ENCODE data around the gene UGP2. TPM values are rescaled to one million over a fixed set of nuclear protein-coding genes. Genes with fewer than 3 reads are reported as not detected.

Gene UGP2
- total and polyA plus RNA-seq, 2 of the 4 experiments (the other 2 are of a cell fraction) = 45.0 to 58.8 TPM

GRCh38 chr2:63914311-63914710, 72.6 kb downstream of the UGP2 start:
- in situ Hi-C loops (cut with MboI; ENCODE audit: low sequenced_read_pairs) = no loop called here

More at GRCh38 chr2:63914311-63914710, 72.6 kb downstream of the UGP2 start:
- Histone ChIP-seq H2BK120ac (ENCODE audit: low read depth, low read length) (no peak overlapping the region), H3K27ac (ENCODE audit: insufficient read depth, low read length) (no peak overlapping the region), H3K4ac (ENCODE audit: low read depth, low read length) (no peak overlapping the region), H3K4me2 (ENCODE audit: low read depth, low read length) (no peak overlapping the region), H4K20me1 (ENCODE audit: insufficient read depth, low read length) (no peaks in the 10 kb centered on the region), H2BK15ac (ENCODE audit: low read depth, low read length) (no peak overlapping the region), H3K9ac (ENCODE audit: low read depth, low read length) (no peak overlapping the region), H3K4me1 (ENCODE audit: control insufficient read depth, insufficient read depth, low read length) (no peaks in the 10 kb centered on the region), H2AFZ (replicated peaks; ENCODE audit: low read length, poor library complexity) (no peak overlapping the region), H2BK5ac (ENCODE audit: low read depth, low read length, poor library complexity, severe bottlenecking) (no peak overlapping the region), H3K4me3 (ENCODE audit: insufficient read depth, low read depth, low read length) (no peak overlapping the region), H4K91ac (ENCODE audit: insufficient read depth, low read depth, low read length) (no peak overlapping the region), H3K36me3 (ENCODE audit: control insufficient read depth, insufficient read depth, low read length) (peaks cover 8% of the 10 kb centered on the region), H3K23ac (ENCODE audit: low read depth, low read length) (no peak overlapping the region), H3K79me1 (ENCODE audit: low read depth in 1 of 2, low read length in 2 of 2) (no peaks in the 10 kb centered on the region; a peak in 2 of 4 replicates), H3K14ac (replicated peaks; ENCODE audit: low read depth, low read length) (no peak overlapping the region), H4K8ac (ENCODE audit: low read depth in 2 of 2, low read length in 2 of 2) (no peak overlapping the region), H3K56ac (ENCODE audit: extremely low read depth, insufficient read depth, low read length) (no peak overlapping the region), H2BK20ac (ENCODE audit: low read depth, low read length) (no peak overlapping the region), H2AK5ac (ENCODE audit: low read depth, low read length) (no peak overlapping the region), H3K18ac (ENCODE audit: low read depth, low read length) (no peak overlapping the region), H3K9me1 (ENCODE audit: insufficient read depth, low read length) (no peaks in the 10 kb centered on the region), H2AK9ac (replicated peaks; ENCODE audit: low read depth, low read length, poor library complexity) (no peak overlapping the region), H3K27me3 (ENCODE audit: control insufficient read depth, insufficient read depth, low read length) (no peaks in the 10 kb centered on the region), H4K5ac (ENCODE audit: low read depth, low read length) (no peak overlapping the region), H3K9me3 (ENCODE audit: control insufficient read depth, insufficient read depth, low read length) (no peaks in the 10 kb centered on the region)
- dilution Hi-C loops (cut with HindIII; ENCODE audit: low sequenced_read_pairs, unreplicated experiment) (no loop called here), intact Hi-C loops (cut with micrococcal nuclease) (no loop called here)
- ChIA-PET CTCF (no interaction called here), POLR2A (ENCODE audit: unreplicated experiment) (no interaction called here)
- BruUV-seq (replicated peaks) = no TSS peak
- DNase-seq (no peak), ATAC-seq (ENCODE audit: low read depth) (no peak)
- TF ChIP-seq RAD21 (IDR thresholded peaks at IDR 0.05; ENCODE audit: low read length) (no peak), ELK1 (IDR thresholded peaks at IDR 0.05; ENCODE audit: borderline replicate concordance, low read depth, low read length) (no peak), RCOR1 (IDR thresholded peaks at IDR 0.05; ENCODE audit: insufficient replicate concordance, low read length) (no peak), BHLHE40 (IDR thresholded peaks at IDR 0.05; ENCODE audit: low read depth, low read length) (no peak), USF2 (IDR thresholded peaks at IDR 0.05; ENCODE audit: low read depth, low read length) (no peak), CHD1 (IDR thresholded peaks at IDR 0.05; ENCODE audit: low read depth, low read length) (no peak), CTCF (conservative IDR thresholded peaks at IDR 0.05; ENCODE audit: low read depth, low read length) (no peak), MAFK (IDR thresholded peaks at IDR 0.05; ENCODE audit: low read depth, low read length) (no peak), SMC3 (IDR thresholded peaks at IDR 0.05; ENCODE audit: low read depth, low read length) (no peak), MAZ (IDR thresholded peaks at IDR 0.05; ENCODE audit: borderline replicate concordance, low read depth, low read length) (no peak), RFX5 (IDR thresholded peaks at IDR 0.05; ENCODE audit: low read depth, low read length) (no peak), POLR2A (IDR thresholded peaks at IDR 0.05; ENCODE audit: low read depth, low read length) (no peak), NFE2L2 (IDR thresholded peaks at IDR 0.05; ENCODE audit: low read depth, low read length) (no peak), CEBPB (IDR thresholded peaks at IDR 0.05; ENCODE audit: low read depth, low read length) (no peak)
- WGBS, 2 experiments (ENCODE audit: extremely low coverage in 2 of 2, insufficient read length in 1 of 2) = no CpG with 5 or more reads among the region's 1 CpG
